ENCODE results near the gene CDC42.

The CDC42 gene

GRCh38 chr1:22111620-22112019 lies 59.1 kb downstream of the CDC42 start:
- no peak for TF ChIP-seq CTCF (IDR thresholded peaks at IDR 0.05; ENCODE audit: borderline replicate concordance, insufficient read depth, low read depth, low read length)
- H3K4me3 ChIP-seq (ENCODE audit: low read depth, low read length) = no peak overlapping the region

DNA sequence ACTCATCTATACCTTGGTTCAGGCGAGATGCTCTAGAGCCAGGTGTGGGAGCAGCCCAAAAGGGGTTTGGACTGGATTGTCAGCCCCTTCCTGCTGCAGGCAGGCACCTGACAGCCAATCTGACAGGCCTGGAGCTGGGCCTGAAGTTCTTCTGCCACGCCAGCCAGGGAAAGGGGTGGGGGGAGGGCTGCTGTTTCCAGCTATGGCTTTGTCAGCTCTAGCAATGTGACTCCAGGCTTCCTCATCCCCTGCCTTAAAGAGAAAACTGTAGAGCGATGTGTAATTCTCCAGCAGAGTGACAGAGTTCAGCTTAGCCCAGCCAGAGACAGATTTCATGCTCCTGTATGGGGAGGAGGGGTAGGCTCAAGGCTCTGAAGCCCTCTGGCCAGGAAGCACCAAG lies 60.0 kb downstream of the CDC42 start:
- no peak overlapping the region for H3K4me3 ChIP-seq (ENCODE audit: low read depth, low read length)
- no peak for TF ChIP-seq CTCF (IDR thresholded peaks at IDR 0.05; ENCODE audit: borderline replicate concordance, insufficient read depth, low read depth, low read length)

- no peak overlapping the region for H3K4me3 ChIP-seq (ENCODE audit: low read depth, low read length)
- TF ChIP-seq CTCF (IDR thresholded peaks at IDR 0.05; ENCODE audit: borderline replicate concordance, insufficient read depth, low read depth, low read length) = no peak
Observed at GRCh38 chr1:22114083-22115012, 61.8 kb downstream of the CDC42 start.

- H3K4me3 ChIP-seq (ENCODE audit: low read depth, low read length) = no peak overlapping the region
- no peak for TF ChIP-seq CTCF (IDR thresholded peaks at IDR 0.05; ENCODE audit: borderline replicate concordance, insufficient read depth, low read depth, low read length)
Observed at GRCh38 chr1:22115286-22115685, 62.8 kb downstream of the CDC42 start.

DNA sequence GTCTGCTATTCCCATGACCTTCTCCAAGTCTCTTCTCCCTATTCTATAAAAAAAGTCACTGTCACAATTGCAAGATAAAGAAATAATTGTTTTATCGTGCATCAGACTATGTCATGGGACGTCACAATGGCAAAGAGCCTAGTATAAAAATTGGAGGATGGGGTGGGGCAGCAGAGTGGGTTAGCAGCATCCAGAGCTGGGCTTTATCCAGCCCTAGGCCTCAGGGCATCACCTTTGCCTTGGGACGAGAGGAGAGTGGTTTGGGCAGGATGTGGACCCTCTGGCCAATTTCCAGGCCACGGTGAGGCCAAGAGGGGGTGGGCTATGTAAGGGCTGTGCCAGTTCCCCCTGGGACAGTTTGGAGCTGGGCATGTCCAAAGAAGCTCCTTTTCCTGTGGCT lies 64.7 kb downstream of the CDC42 start:
- TF ChIP-seq CTCF (IDR thresholded peaks at IDR 0.05; ENCODE audit: borderline replicate concordance, insufficient read depth, low read depth, low read length) = no peak
- H3K4me3 ChIP-seq (ENCODE audit: low read depth, low read length) = no peak overlapping the region

- H3K4me3 ChIP-seq (ENCODE audit: low read depth, low read length) = no peak overlapping the region
- no peak for TF ChIP-seq CTCF (IDR thresholded peaks at IDR 0.05; ENCODE audit: borderline replicate concordance, insufficient read depth, low read depth, low read length)
Observed at GRCh38 chr1:22117851-22118250, 65.3 kb downstream of the CDC42 start.
